ENCODE measurements around the gene PTS.

PTS gene

GRCh38 chr11:112253605-112254242, 27.5 kb downstream of the PTS start:
- TF ChIP-seq CTCF (conservative IDR thresholded peaks at IDR 0.05; ENCODE audit: low read depth, low read length) = no peak
- H3K4me3 ChIP-seq (ENCODE audit: low read depth, low read length) = no peak overlapping the region
- DNase-seq (ENCODE audit: low read depth) = no peak

GRCh38 chr11:112255067-112255720, 29.0 kb downstream of the PTS start:
- peak; percentile 87 for DNase-seq (ENCODE audit: low read depth)

GRCh38 chr11:112260490-112260889, 34.3 kb downstream of the PTS start, which contains the start of gene PLET1:
TSS of gene PLET1 (minus strand) at chr11:112260860. CDS start at chr11:112260589, 271 bp downstream.
- no peak for DNase-seq (ENCODE audit: low read depth)
- no peak within 1 kb of the TSS for H3K4me3 ChIP-seq (ENCODE audit: low read depth, low read length)
- TF ChIP-seq CTCF (conservative IDR thresholded peaks at IDR 0.05; ENCODE audit: low read depth, low read length) = no peak

More at GRCh38 chr11:112255067-112255720, 29.0 kb downstream of the PTS start:
- TF ChIP-seq CTCF (conservative IDR thresholded peaks at IDR 0.05; ENCODE audit: low read depth, low read length) = no peak
- no peak overlapping the region for H3K4me3 ChIP-seq (ENCODE audit: low read depth, low read length)

GRCh38 chr11:112265659-112266409, 39.6 kb downstream of the PTS start:
- no peak for TF ChIP-seq CTCF (conservative IDR thresholded peaks at IDR 0.05; ENCODE audit: low read depth, low read length)
- no peak overlapping the region for H3K4me3 ChIP-seq (ENCODE audit: low read depth, low read length)
- no peak for DNase-seq (ENCODE audit: low read depth)

- no peak for TF ChIP-seq CTCF (conservative IDR thresholded peaks at IDR 0.05; ENCODE audit: low read depth, low read length)
- DNase-seq (ENCODE audit: low read depth) = no peak
- H3K4me3 ChIP-seq (ENCODE audit: low read depth, low read length) = no peak overlapping the region
These were observed 40.2 kb downstream of the PTS start for GRCh38 chr11:112266410-112266778.

- no peak for DNase-seq (ENCODE audit: low read depth)
- H3K4me3 ChIP-seq (ENCODE audit: low read depth, low read length) = no peak overlapping the region
- TF ChIP-seq CTCF (conservative IDR thresholded peaks at IDR 0.05; ENCODE audit: low read depth, low read length) = no peak
These were observed 41.0 kb downstream of the PTS start for GRCh38 chr11:112267188-112267591.

All from choroid plexus epithelial cell (primary cell).